HepG2 (cell line): ENCODE measurements around the gene UPK1A.

ENCODE experiments used
- TFE3 ChIP-seq: IDR thresholded peaks from 2 replicates; pipeline ENCODE4 v1.6.1; 2016
- ZNF574 ChIP-seq: sonication (generic); formaldehyde crosslinking; IDR thresholded peaks from 2 replicates; pipeline ENCODE4 v1.4.0; 2020; ENCODE audit warnings: missing genetic modification reagents

- TF ChIP-seq ZNF574 = peak; percentile 93
- TF ChIP-seq TFE3 (CRISPR knock-in tag) = 0 out of 2 replicates have a peak, but pooled peaks have one; percentile 15
Measured at GRCh38 chr19:35716801-35717664, 50.7 kb downstream of the UPK1A start.
